HCT116 (cell line): ENCODE results near the gene SELENON. TPM values are rescaled to one million over a fixed set of nuclear protein-coding genes. Genes with fewer than 3 reads are reported as not detected.

ENCODE experiments used
- ATAC-seq: fragments of 200-7000 bp; cut with Tn5 transposase; 2 replicates; pipeline ENCODE4 v1.9.1; 2020; ENCODE audit warnings: mild to moderate bottlenecking, moderate library complexity
- BruUV-seq: library from RNA; stranded (reverse); fragments of 400-500 nt; replicated peaks from 2 replicates; lab custom pipeline; 2021; lab: Mats Ljungman, UMichigan
- CTCF ChIA-PET: fragments of 300-600 bp; sonication (Branson Sonifier 250); formaldehyde crosslinking; loops from one replicate; lab custom pipeline; 2021; ENCODE audit warnings: antibody characterized with exemption; lab: Charles Lee
- POLR2A ChIA-PET: fragments of 300-600, 350-600 bp; sonication (Branson Sonifier 250); formaldehyde crosslinking; loops from one replicate; lab custom pipeline; 2021; ENCODE audit warnings: antibody characterized with exemption; lab: Charles Lee
- RAD21 ChIA-PET, 2 experiments: fragments of 300-600 bp; sonication (Branson Sonifier 250); formaldehyde crosslinking; loops; one replicate each; lab custom pipeline; 2023; ENCODE audit warnings: low total read pairs in 2 of 2; ENCODE audit not compliant: uncharacterized antibody in 2 of 2, unreplicated experiment in 2 of 2, low non-redundant PET in 1 of 2; lab: Charles Lee
- DNase-seq: peaks from one replicate; pipeline ENCODE4 v3.0.0-alpha.2; 2010; ENCODE audit warnings: low read depth, low spot score
- H2AFZ ChIP-seq: fragments of 200-600 bp; shearing (Covaris generic), sonication (generic); 2 replicates; pipeline ENCODE4 v1.6.1; 2017; ENCODE audit warnings: low read depth, mixed run types, mixed read lengths, antibody characterized with exemption, low read length; ENCODE audit not compliant: poor library complexity, severe bottlenecking
- H3K27ac ChIP-seq: 2 replicates; pipeline ENCODE4 v1.5.1; 2012; ENCODE audit warnings: low read depth, low read length
- H3K27me3 ChIP-seq: fragments of 200-600 bp; sonication (generic); 2 replicates; pipeline ENCODE4 v1.6.1; 2016; ENCODE audit warnings: mixed run types, low read length, mixed read lengths; ENCODE audit not compliant: insufficient read depth
- H3K36me3 ChIP-seq, 2 experiments: fragments of 200-500 bp in 1 of 2; fragments of 200-600 bp in 1 of 2; sonication (Bioruptor generic) in 1 of 2; sonication (generic) in 1 of 2; 2 replicates each; pipeline versions ENCODE4 v1.5.1 to v1.6.1; 2014 to 2016; ENCODE audit warnings: low read length in 2 of 2, inconsistent platforms in 1 of 2, mixed read lengths in 1 of 2, mixed run types in 1 of 2; ENCODE audit not compliant: insufficient read depth in 2 of 2, control insufficient read depth in 1 of 2
- H3K4me1 ChIP-seq, 2 experiments: fragments of 200-600 bp in 1 of 2; sonication (generic) in 1 of 2; 2 replicates each; pipeline versions ENCODE4 v1.5.1 to v1.6.1; 2012 to 2017; ENCODE audit warnings: low read length in 2 of 2, inconsistent platforms in 1 of 2, mild to moderate bottlenecking in 1 of 2, mixed read lengths in 1 of 2, mixed run types in 1 of 2, moderate library complexity in 1 of 2; ENCODE audit not compliant: insufficient read depth in 2 of 2, control insufficient read depth in 1 of 2
- H3K4me2 ChIP-seq: fragments of 200-600 bp; sonication (generic); 2 replicates; pipeline ENCODE4 v1.6.1; 2017; ENCODE audit warnings: mixed run types, low read length, mixed read lengths
- H3K4me3 ChIP-seq, 2 experiments: fragments of 200-600 bp in 1 of 2; sonication (generic) in 1 of 2; replicated peaks in 1 of 2; 2 replicates each; pipeline ENCODE4 v1.5.1; 2011 to 2016; ENCODE audit warnings: low read length in 2 of 2, control low read depth in 1 of 2, low read depth in 1 of 2, mild to moderate bottlenecking in 1 of 2, mixed read lengths in 1 of 2, mixed run types in 1 of 2
- H3K79me2 ChIP-seq: fragments of 200-600 bp; sonication (generic); 2 replicates; pipeline ENCODE4 v1.6.1; 2017; ENCODE audit warnings: mild to moderate bottlenecking, mixed run types, low read length, moderate library complexity, mixed read lengths; ENCODE audit not compliant: insufficient read depth
- H3K9ac ChIP-seq: fragments of 200-600 bp; sonication (generic); 2 replicates; pipeline ENCODE4 v1.6.1; 2016; ENCODE audit warnings: low read length, mixed read lengths
- H3K9me2 ChIP-seq: fragments of 200-600 bp; sonication (generic), shearing (Covaris generic); 2 replicates; pipeline ENCODE4 v1.6.1; 2017; ENCODE audit warnings: mixed run types, mild to moderate bottlenecking, moderate library complexity; ENCODE audit not compliant: insufficient read depth
- H3K9me3 ChIP-seq, 2 experiments: fragments of 200-500 bp in 1 of 2; fragments of 200-600 bp in 1 of 2; sonication (Bioruptor generic) in 1 of 2; sonication (generic) in 1 of 2; 2 replicates each; pipeline ENCODE4 v1.6.1; 2014 to 2017; ENCODE audit warnings: low read length in 2 of 2, mixed read lengths in 2 of 2, inconsistent platforms in 1 of 2, low read depth in 1 of 2, mild to moderate bottlenecking in 1 of 2, mixed run types in 1 of 2, moderate library complexity in 1 of 2; ENCODE audit not compliant: control insufficient read depth in 1 of 2, insufficient read depth in 1 of 2
- H4K20me1 ChIP-seq: fragments of 200-600 bp; sonication (generic), shearing (Covaris generic); 2 replicates; pipeline ENCODE4 v1.6.1; 2017; ENCODE audit warnings: mixed run types, mild to moderate bottlenecking, moderate library complexity; ENCODE audit not compliant: insufficient read depth
- ATF3 ChIP-seq: IDR thresholded peaks from 2 replicates; pipeline ENCODE4 v1.6.1; 2012
- CEBPB ChIP-seq: IDR thresholded peaks from 2 replicates; pipeline ENCODE4 v1.6.1; 2012; ENCODE audit warnings: low read depth
- EGR1 ChIP-seq: IDR thresholded peaks from 2 replicates; pipeline ENCODE4 v1.6.1; 2012; ENCODE audit warnings: low read depth
- ELF1 ChIP-seq: IDR thresholded peaks from 2 replicates; pipeline ENCODE4 v1.6.1; 2012; ENCODE audit warnings: low read depth, borderline replicate concordance
- EZH2 ChIP-seq: fragments of 200-600 bp; sonication (generic); IDR thresholded peaks from 2 replicates; pipeline ENCODE4 v1.6.1; 2017; ENCODE audit warnings: antibody characterized with exemption, mixed run types
- EZH2phosphoT487 ChIP-seq: fragments of 200-600 bp; IDR thresholded peaks from 2 replicates; pipeline ENCODE4 v1.6.1; 2018; ENCODE audit warnings: antibody characterized with exemption, borderline replicate concordance
- FOSL1 ChIP-seq: IDR thresholded peaks from 2 replicates; pipeline ENCODE4 v1.6.1; 2012; ENCODE audit warnings: low read depth
- JUND ChIP-seq: IDR thresholded peaks from 2 replicates; pipeline ENCODE4 v1.6.1; 2012
- MAX ChIP-seq: IDR thresholded peaks from 2 replicates; pipeline ENCODE4 v1.6.1; 2012
- POLR2A ChIP-seq: IDR thresholded peaks from 2 replicates; pipeline ENCODE4 v1.7.0; 2011; ENCODE audit warnings: borderline replicate concordance; ENCODE audit not compliant: insufficient read depth, insufficient read length; ENCODE audit errors: extremely low read depth
- RAD21 ChIP-seq: IDR thresholded peaks from 2 replicates; pipeline ENCODE4 v1.6.1; 2012; ENCODE audit warnings: low read depth, mild to moderate bottlenecking
- REST ChIP-seq: IDR thresholded peaks from 2 replicates; pipeline ENCODE4 v1.6.1; 2012; ENCODE audit warnings: low read depth
- SIN3A ChIP-seq: IDR thresholded peaks from 2 replicates; pipeline ENCODE4 v1.6.1; 2012; ENCODE audit warnings: low read depth
- SP1 ChIP-seq: IDR thresholded peaks from 2 replicates; pipeline ENCODE4 v1.6.1; 2012; ENCODE audit warnings: low read depth
- TCF7L2 ChIP-seq: IDR thresholded peaks from 2 replicates; pipeline ENCODE4 v1.7.0; 2011; ENCODE audit warnings: borderline replicate concordance, inconsistent platforms; ENCODE audit not compliant: insufficient read depth, insufficient read length; ENCODE audit errors: extremely low read depth
- YY1 ChIP-seq: IDR thresholded peaks from 2 replicates; pipeline ENCODE4 v1.6.1; 2011; ENCODE audit warnings: low read length, low read depth, moderate library complexity, mild to moderate bottlenecking; ENCODE audit not compliant: insufficient replicate concordance; ENCODE audit errors: extremely low read depth
- ZNF274 ChIP-seq: fragments of 200-500 bp; sonication (Bioruptor generic); IDR thresholded peaks from 2 replicates; pipeline ENCODE4 v1.6.1; 2014; ENCODE audit warnings: mild to moderate bottlenecking, low read depth, low read length, inconsistent platforms
- intact Hi-C: fragments of 100-400 bp; cut with micrococcal nuclease; formaldehyde crosslinking; loops from 2 replicates; pipeline ENCODE4 v1.10.0; 2022
- total RNA-seq: library from RNA; stranded (reverse); gene quantifications from one replicate; pipeline ENCODE4 v1.2.1, GENCODE V29; 2021; ENCODE audit not compliant: unreplicated experiment

SELENON gene
- total RNA-seq, 1 experiment from 2014 or later = 85.1 TPM

GRCh38 chr1:25825605-25826004 is 25.6 kb downstream of the SELENON start:
- no peak overlapping the region for H3K9ac ChIP-seq
- RAD21 ChIA-PET = no interaction called here
- peaks cover 26% of the 10 kb centered on the region; the same call in 1 of the 2 replicates for H3K79me2 ChIP-seq
- H3K9me3 ChIP-seq = no peaks in the 10 kb centered on the region
- H3K4me3 ChIP-seq = no peak overlapping the region
- intact Hi-C loops = no loop called here
- CTCF ChIA-PET = no interaction called here
- BruUV-seq = no TSS peak
- no peaks in the 10 kb centered on the region for H4K20me1 ChIP-seq
- POLR2A ChIA-PET = no interaction called here
- DNase-seq (no peak), ATAC-seq (no peak)
- peaks cover 19 to 30% of the 10 kb centered on the region in 2 experiments; a peak in 3 of 4 replicates for H3K36me3 ChIP-seq
- H3K4me1 ChIP-seq = peaks cover 4 to 14% of the 10 kb centered on the region in 2 experiments; a peak in 1 of 4 replicates
- H3K9me2 ChIP-seq = no peaks in the 10 kb centered on the region
- H3K4me2 ChIP-seq = no peak overlapping the region
- no peak overlapping the region for H2AFZ ChIP-seq
- H3K27me3 ChIP-seq = no peaks in the 10 kb centered on the region
- no peak overlapping the region for H3K27ac ChIP-seq
- TF ChIP-seq YY1 (no peak), POLR2A (no peak), REST (no peak), EZH2phosphoT487 (no peak), JUND (no peak), SIN3A (no peak), ATF3 (no peak), RAD21 (no peak), MAX (no peak), SP1 (no peak), EGR1 (no peak), ELF1 (no peak), EZH2 (no peak), CEBPB (no peak), FOSL1 (no peak), TCF7L2 (no peak), ZNF274 (no peak)
